HG02840 (cell line): ENCODE data around the gene TUG1.
A peak's percentile ranks its signal among the peaks of the same experiment; 100 is the strongest.

Source experiments
- ATAC-seq: cut with Tn5 transposase; IDR thresholded peaks from one replicate; pipeline ENCODE4 v1.9.1; 2021; ENCODE audit warnings: mild to moderate bottlenecking, moderate library complexity, moderate number of reproducible peaks; ENCODE audit not compliant: unreplicated experiment, low FRiP score

TUG1 gene

DNA sequence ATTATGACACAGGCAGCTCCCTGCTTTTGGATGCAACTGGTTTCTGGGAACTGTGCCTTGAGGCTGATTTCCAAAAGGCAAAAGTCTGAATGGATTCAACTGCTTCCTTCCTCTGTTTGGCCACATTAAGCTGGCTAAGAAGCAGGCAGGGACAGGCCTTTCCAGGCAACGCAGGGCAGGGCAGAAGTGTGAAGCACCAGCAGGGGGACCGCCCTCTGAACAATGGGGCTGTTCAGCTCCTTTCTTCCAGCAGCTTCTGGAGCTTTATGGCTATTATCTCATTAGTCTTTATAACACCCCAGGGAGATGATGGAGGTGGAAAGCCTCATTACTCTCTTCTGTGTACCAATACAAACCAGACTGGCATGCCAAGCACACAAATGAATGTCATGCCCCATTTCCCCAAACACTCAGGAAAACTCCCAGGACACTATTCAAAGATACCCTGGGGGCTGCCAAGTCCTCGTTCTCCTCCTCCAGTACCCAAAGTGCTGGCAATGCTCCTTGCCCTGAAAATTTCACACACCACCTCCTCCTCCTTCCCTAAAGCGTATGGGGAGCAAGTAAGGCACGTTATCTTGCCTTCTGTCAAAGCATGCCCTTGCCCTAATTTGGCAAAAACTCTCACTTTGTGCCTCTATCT lies 21.8 kb upstream of the TUG1 start:
- no peak for ATAC-seq

- ATAC-seq = no peak
Measured at GRCh38 chr22:30947816-30948454, 21.1 kb upstream of the TUG1 start.

GRCh38 chr22:30948930-30949342 lies 20.1 kb upstream of the TUG1 start:
- ATAC-seq = no peak

DNA sequence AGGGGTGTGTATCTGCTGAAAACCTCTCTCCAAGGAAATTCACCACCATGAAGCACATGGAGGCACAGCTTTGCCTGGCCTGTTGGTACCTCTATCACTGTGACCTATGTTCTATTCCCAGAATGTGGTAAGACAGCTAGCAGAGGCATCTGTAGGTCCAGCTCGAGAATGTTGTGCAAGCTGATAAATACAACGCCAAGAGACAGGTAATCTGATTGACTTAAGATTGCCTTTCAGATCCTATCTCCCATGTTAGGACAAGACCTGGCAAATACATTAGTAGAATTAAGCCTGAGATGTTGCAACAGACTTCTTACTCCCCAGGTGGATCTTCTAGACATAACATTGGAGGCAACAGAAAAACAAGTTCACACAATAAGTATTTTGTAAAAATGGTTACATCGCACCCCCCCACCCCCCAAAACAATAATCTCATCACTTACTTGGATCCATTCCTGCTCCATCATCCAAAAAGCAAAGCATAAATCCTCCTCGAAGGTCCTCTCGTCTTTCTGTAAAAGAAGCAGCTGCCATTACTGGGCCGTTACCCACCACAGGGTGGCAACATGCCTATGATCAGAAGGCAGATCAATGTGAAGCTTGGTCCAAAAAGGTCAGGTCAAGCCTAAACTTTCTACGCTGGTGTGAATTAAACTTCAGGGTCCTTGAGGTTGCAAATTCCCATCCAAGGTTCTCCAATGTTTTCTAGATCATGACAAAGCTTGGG lies 19.0 kb upstream of the TUG1 start:
- no peak for ATAC-seq

DNA sequence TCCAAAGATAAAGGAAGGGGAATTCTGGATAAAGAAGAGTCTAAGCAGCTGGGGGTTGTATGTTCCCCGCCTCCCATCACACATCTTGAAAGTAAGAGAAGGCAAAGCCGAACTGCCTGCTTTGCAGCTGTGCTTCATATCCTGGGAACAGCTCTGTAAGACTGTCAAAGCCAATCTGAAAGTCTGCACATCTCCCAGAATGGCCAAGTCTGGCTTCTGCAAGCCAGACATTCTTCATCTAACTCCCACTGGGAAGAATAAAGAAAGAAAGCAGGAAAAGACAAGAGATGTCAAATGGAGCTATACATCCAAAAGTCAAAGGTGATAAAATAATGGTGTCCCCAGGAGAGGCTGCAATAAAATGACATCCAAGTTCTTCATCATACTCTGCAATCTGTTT lies 15.9 kb upstream of the TUG1 start:
- no peak for ATAC-seq

DNA sequence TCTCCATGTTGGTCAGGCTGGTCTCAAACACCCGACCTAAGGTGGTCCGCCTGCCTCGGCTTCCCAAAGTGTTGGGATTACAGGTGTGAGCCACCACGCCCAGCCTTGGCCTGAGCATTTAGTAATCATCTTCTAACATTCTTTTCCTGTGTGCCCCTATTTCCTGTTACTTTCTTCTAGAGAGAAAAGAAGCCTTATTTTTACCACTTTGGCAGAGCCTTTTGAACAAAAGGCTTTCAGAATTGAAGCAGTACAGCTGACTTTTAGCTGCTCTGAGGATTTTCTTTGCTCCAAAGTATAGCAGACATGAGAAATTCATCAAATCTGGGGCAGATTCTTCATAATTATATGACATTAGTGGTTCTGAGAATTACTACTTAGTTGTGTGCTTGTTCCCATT lies 13.9 kb upstream of the TUG1 start:
- ATAC-seq = no peak

- ATAC-seq = no peak
Measured at GRCh38 chr22:30964858-30965257, 4.2 kb upstream of the TUG1 start.

DNA sequence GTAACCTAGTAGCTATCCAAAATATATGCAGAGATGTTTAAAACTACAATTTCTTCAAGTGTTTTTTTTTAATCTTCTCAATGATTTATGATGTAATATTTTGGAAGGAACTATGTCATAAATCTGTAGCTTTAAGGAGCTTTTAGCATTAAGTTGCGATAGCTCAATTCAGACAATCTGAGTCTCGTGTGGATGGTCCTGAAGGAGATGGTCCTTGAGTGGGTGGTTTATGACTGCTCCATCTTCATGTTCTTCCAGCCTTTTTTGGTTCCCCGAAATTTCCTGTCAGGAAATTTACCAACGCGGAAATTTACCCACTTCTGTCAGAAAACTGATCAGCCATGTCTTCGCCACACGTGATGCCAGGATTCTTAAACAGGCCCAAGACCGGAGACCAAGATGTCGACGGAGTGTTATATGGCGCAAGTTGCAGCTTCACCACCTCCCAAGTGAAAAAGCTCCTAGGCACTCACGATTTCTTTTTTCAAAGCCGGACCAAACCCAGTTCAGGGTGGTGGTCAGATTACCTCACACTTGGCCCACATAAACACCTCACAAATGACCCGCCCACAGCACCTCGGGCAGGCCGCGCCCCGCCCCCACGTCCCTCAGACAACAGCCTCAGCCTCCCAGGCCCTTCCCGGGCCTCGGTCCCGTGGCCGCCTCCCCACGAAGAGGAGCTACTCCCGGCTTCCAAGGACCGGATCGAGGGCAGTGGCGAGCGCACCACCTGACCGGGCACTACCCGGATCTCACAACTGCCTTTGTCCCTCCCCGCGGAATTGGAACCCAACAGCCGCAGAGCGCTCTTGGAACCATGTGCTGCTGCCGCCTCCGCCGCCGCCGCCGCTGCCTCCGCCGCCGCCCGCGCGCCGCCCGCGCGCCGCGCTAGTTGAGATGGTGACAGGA lies 796 bp upstream of the TUG1 start, which contains the start of gene MORC2:
Gene MORC2, minus strand, starts transcription at position 760 of the 909 bp plus-strand sequence. CDS start 885 bp downstream, outside the sequence.
- peak; percentile 12 for ATAC-seq

DNA sequence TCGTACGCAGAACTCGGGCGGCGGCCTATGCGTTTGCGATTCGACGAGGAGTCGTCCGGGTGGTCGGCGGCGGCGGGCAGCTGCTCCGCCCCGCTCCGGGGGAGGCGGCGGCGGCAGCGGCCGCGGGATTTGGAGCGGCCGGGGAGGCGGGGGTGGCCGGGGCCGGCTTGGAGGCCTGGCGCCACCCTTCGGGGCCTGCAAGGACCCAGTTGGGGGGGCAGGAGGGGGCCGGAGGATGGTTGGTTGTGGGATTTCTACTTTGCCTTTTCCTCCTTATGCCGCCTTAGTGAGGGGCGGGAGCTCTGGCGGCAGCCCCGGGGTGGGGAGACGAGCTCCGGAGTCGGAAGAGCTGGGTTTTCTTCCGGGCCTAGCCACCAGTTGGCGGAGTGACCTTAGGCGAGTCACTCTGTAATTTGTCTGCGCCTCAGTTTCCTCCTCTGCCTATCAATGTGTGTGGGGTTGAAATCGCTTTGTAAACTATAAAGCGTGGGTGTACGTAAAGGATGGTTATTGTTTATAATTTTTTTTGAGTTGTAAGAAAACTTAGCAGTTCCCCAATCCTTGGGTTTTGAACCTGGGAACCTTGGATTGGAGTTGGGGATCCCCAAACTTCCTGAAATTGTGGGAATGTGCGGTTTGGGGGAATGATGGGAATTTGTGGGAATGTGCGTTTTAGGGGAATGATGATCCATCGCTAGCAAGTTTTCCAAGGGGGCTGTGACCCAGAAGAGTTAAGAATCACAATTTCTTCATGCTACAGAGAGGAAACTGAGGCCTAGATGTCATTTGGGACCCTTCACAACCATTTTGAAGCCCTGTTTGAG lies 679 bp downstream of the TUG1 start:
- peak; percentile 37 for ATAC-seq

DNA sequence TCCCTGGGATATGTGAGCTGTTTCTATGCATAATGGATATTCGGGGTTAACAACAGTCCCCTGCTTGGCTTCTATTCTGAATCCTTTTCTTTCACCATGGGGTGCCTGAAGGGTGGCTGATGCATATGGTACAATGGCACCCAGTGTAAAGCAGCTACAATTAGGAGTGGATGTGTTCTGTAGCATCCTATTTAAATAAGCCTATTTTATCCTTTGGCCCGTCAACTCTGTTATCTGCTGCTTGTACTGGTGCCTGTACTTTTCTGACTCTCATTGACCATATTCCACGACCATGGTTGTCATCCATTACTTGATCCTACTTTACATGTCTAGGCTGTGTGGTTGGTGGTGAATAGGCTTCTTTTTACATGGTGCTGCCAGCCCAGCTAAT lies 1.3 kb downstream of the TUG1 start:
- ATAC-seq = no peak

DNA sequence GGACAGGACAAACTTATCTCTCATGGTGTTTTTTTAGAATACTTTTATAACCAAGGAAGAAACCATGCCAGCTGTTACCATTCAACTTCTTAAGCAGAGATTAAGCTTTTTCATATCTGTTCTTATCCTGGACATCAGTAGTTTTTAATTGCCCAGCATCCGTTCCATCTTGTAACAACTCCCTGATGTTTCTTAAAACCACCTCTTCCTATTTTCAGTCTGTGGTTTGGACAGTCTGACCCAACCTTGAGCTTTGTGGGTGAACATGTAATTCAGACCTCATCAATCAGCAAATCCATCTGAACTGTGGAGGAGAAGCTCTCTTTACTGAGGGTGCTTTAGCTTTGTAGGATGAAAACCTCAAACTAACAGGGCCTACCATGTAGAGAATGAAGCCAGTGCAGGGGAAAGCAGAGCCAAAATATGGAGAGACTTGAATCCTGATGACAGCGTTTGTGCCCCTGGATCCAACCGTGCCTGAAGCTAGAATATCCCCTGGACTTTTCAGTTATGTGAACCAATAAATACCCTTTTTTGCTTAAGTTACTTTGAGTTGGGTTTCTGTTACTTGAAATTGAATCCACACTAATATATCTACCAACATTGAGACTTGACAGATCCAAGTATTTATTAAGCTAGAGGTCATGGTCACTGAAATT lies 9.4 kb downstream of the TUG1 start:
- ATAC-seq = no peak

DNA sequence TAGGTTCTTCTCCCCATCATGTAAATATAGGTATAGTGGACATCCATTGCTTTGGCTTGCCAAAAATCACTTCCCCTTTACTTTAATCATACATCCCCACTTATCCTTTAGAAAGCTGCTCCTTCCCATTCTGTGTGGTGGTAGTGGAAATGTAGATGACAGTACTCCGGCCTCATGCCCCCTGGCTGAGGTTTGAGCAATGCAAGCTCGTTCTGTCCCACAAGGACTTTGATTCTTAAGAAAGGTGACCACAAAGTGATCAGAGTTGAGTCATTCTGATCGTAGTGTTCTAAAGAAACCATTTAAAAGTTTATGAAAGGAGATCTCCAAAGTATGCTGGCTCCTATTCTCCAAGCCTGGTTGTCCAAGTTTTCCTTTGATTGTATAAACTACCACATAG lies 10.9 kb downstream of the TUG1 start:
- no peak for ATAC-seq

- ATAC-seq = no peak
Measured at GRCh38 chr22:30982512-30982911, 13.4 kb downstream of the TUG1 start.

GRCh38 chr22:30984317-30984716 lies 15.3 kb downstream of the TUG1 start:
- no peak for ATAC-seq

GRCh38 chr22:30985561-30986208 lies 16.6 kb downstream of the TUG1 start:
- ATAC-seq = no peak

- ATAC-seq = no peak
Measured at GRCh38 chr22:30989474-30989873, 20.4 kb downstream of the TUG1 start.

DNA sequence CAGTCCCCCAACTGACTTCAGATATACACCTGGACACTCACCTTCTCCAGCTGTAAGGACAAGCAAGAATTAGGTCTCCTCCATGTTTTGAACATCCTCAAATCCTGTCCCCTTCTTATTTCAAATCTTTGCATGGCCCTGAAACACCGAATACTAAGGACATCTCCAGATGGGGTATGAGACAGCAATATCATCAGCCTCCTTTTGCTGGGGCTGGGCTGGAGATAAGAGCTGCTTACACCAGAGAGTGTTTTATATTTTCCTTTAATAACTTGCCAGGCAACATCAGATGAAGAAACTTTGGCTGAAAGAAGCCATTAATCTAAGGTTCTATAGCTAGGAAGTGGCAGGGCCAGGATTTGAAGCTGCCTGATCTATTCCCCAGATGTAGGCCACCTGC lies 21.6 kb downstream of the TUG1 start:
- ATAC-seq = no peak

GRCh38 chr22:30992565-30992964 lies 23.5 kb downstream of the TUG1 start:
- no peak for ATAC-seq

- no peak for ATAC-seq
Measured at GRCh38 chr22:30994960-30995359, 25.9 kb downstream of the TUG1 start.
